Measurements from ENCODE around the gene NSD2. TPM values are rescaled to one million over a fixed set of nuclear protein-coding genes. Genes with fewer than 3 reads are reported as not detected.
"Not testable (repeated sequence)": the region's sequence is repeated elsewhere in the genome, so short reads cannot be mapped to it uniquely, and the experiment has no call there.

NSD2 gene
- total RNA-seq, 1 donor from 2014 or later: 44.6 TPM

- DNase-seq (no peak), ATAC-seq (ENCODE audit: low read depth) (no peak)
- intact Hi-C loops (cut with micrococcal nuclease): no loop called here
- no peak overlapping the region for H3K4me3 Mint-ChIP-seq
- peaks cover 12% of the 10 kb centered on the region for H3K9me3 Mint-ChIP-seq
- CTCF ChIA-PET: no interaction called here
- H3K27me3 Mint-ChIP-seq: peaks cover 53% of the 10 kb centered on the region
- no peak for TF ChIP-seq CTCF (IDR thresholded peaks at IDR 0.05)
- H3K27ac Mint-ChIP-seq: no peak overlapping the region
- POLR2A ChIA-PET: no interaction called here
- H3K36me3 Mint-ChIP-seq (ENCODE audit: low read depth): no peaks in the 10 kb centered on the region
- no peaks in the 10 kb centered on the region for H3K4me1 Mint-ChIP-seq
These were observed 154.6 kb downstream of the NSD2 start for GRCh38 chr4:2025817-2026216.

GRCh38 chr4:2027120-2027519, 155.9 kb downstream of the NSD2 start:
- H3K27me3 Mint-ChIP-seq: peaks cover 49% of the 10 kb centered on the region
- H3K4me3 Mint-ChIP-seq, CTCF ChIA-PET: not testable (repeated sequence)

GRCh38 chr4:2031161-2031560, 160.0 kb downstream of the NSD2 start:
- H3K4me3 Mint-ChIP-seq; H3K9me3 Mint-ChIP-seq; H3K27ac Mint-ChIP-seq; CTCF ChIA-PET; ATAC-seq (ENCODE audit: low read depth); POLR2A ChIA-PET; H3K36me3 Mint-ChIP-seq (ENCODE audit: low read depth); DNase-seq; H3K4me1 Mint-ChIP-seq; intact Hi-C loops (cut with micrococcal nuclease): not testable (repeated sequence)
- H3K27me3 Mint-ChIP-seq: peaks cover 45% of the 10 kb centered on the region

More at GRCh38 chr4:2027120-2027519, 155.9 kb downstream of the NSD2 start:
- ATAC-seq (ENCODE audit: low read depth); H3K36me3 Mint-ChIP-seq (ENCODE audit: low read depth); POLR2A ChIA-PET; DNase-seq; H3K27ac Mint-ChIP-seq; H3K4me1 Mint-ChIP-seq; intact Hi-C loops (cut with micrococcal nuclease): not testable (repeated sequence)
- H3K9me3 Mint-ChIP-seq: peaks cover 12% of the 10 kb centered on the region

Other genes with a start within 250 kb of the NSD2 start
- gene FAM53A, start 187.1 kb upstream of the NSD2 start, total RNA-seq: 0.81 and 1.2 TPM in 2 replicates
- 34.0 and 37.8 TPM in 2 replicates for gene SLBP, start 159.1 kb upstream of the NSD2 start, total RNA-seq
- gene TMEM129, start 150.1 kb upstream of the NSD2 start, total RNA-seq: 23.6 and 23.7 TPM in 2 replicates
- 16.1 and 20.5 TPM in 2 replicates for gene TACC3, start 149.9 kb upstream of the NSD2 start, total RNA-seq
- 0.10 and 0.40 TPM in 2 replicates for gene FGFR3, start 78.1 kb upstream of the NSD2 start, total RNA-seq
- 52.5 and 60.3 TPM in 2 replicates for gene LETM1, start 15.2 kb upstream of the NSD2 start, total RNA-seq
- gene NELFA, start 137.6 kb downstream of the NSD2 start, total RNA-seq: 44.7 and 49.9 TPM in 2 replicates
- 0.15 and 0.24 TPM in 2 replicates for gene NAT8L, start 187.9 kb downstream of the NSD2 start, total RNA-seq